ENCODE data around the gene LZTS3. TPM values are rescaled to one million over a fixed set of nuclear protein-coding genes. Genes with fewer than 3 reads are reported as not detected.
A peak's percentile ranks its signal among the peaks of the same experiment; 100 is the strongest.
"Not testable (repeated sequence)": the region's sequence is repeated elsewhere in the genome, so short reads cannot be mapped to it uniquely, and the experiment has no call there.

LZTS3 gene
- total RNA-seq, 1 donor from 2014 or later: 11.3 TPM

- FAIRE-seq (no peak), DNase-seq (ENCODE audit: low read depth) (peak; percentile 30)
- H3K27me3 ChIP-seq (ENCODE audit: control insufficient read depth, insufficient read depth, low read length): no peaks in the 10 kb centered on the region
- H3K36me3 ChIP-seq (ENCODE audit: control insufficient read depth, insufficient read depth, low read length): no peaks in the 10 kb centered on the region
- no peak overlapping the region for H3K4me3 ChIP-seq (ENCODE audit: low read depth, low read length)
- no peak for TF ChIP-seq CTCF (IDR thresholded peaks at IDR 0.05; ENCODE audit: insufficient read depth, low read length, severe bottlenecking)
These were observed 16.3 kb downstream of the LZTS3 start for GRCh38 chr20:3156811-3157619.

GRCh38 chr20:3152057-3152644 is 21.2 kb downstream of the LZTS3 start:
- not testable (repeated sequence) for H3K27me3 ChIP-seq (ENCODE audit: control insufficient read depth, insufficient read depth, low read length); FAIRE-seq; DNase-seq (ENCODE audit: low read depth); H3K36me3 ChIP-seq (ENCODE audit: control insufficient read depth, insufficient read depth, low read length); H3K4me3 ChIP-seq (ENCODE audit: low read depth, low read length)

- Histone ChIP-seq H3K4me3 (ENCODE audit: low read depth, low read length) (no peak overlapping the region), H3K36me3 (ENCODE audit: control insufficient read depth, insufficient read depth, low read length) (peaks cover 4% of the 10 kb centered on the region), H3K27me3 (ENCODE audit: control insufficient read depth, insufficient read depth, low read length) (no peaks in the 10 kb centered on the region)
- FAIRE-seq: no peak
- no peak for DNase-seq (ENCODE audit: low read depth)
- no peak for TF ChIP-seq CTCF (IDR thresholded peaks at IDR 0.05; ENCODE audit: insufficient read depth, low read length, severe bottlenecking)
These were observed 22.4 kb downstream of the LZTS3 start for GRCh38 chr20:3150908-3151307.

DNA sequence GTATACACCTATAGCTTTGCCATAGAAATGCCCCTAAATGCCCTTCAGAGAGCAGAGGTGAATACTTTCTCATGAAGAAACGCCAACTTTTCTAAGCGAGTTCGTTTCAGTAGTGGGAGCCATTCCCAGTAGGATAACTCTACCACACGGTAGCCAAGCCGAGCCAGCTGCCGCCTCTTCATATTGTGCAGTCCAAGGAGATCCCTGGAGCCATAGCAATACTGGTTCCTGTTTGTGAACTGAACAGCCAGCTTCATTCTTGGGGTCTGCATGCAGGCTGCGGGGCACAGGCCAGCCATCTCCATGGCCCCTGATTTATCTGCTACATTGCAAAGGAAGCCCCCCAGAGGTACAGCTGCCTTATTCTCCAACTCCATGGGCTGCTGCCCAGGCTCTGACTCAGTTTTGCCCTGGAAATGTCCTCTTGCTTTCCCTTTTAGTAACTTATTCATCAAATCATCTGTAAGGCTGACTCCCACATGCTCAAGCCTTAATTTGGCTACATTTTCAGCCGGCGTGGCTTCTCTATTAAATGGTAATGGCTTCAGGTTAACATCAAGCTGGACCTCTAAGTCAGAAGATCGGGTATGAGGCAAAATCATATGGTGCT is 26.5 kb downstream of the LZTS3 start:
- no peak for DNase-seq (ENCODE audit: low read depth)
- no peak for FAIRE-seq
- no peak for TF ChIP-seq CTCF (IDR thresholded peaks at IDR 0.05; ENCODE audit: insufficient read depth, low read length, severe bottlenecking)
- peaks cover 4% of the 10 kb centered on the region for H3K36me3 ChIP-seq (ENCODE audit: control insufficient read depth, insufficient read depth, low read length)
- H3K27me3 ChIP-seq (ENCODE audit: control insufficient read depth, insufficient read depth, low read length): no peaks in the 10 kb centered on the region
- no peak overlapping the region for H3K4me3 ChIP-seq (ENCODE audit: low read depth, low read length)

DNA sequence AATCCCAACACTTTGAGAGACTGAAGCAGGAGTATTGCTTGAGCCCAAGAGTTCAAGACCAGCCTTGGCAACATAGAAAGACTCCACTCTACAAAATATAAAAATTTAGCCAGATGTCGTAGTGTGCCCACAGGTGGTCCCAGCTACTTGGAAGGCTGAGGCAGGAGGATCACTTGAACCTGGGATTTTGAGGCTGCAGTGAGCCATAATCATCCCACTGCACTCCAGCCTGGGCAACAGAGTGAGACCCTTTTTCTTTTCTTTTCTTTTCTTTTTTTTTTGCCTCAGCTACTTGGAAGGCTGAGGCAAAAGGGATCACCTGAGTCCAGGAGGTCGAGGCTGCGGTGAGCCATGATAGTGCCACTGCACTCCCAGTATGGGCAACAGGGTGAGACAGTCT is 31.6 kb downstream of the LZTS3 start:
- H3K27me3 ChIP-seq (ENCODE audit: control insufficient read depth, insufficient read depth, low read length): no peaks in the 10 kb centered on the region
- no peak for TF ChIP-seq CTCF (IDR thresholded peaks at IDR 0.05; ENCODE audit: insufficient read depth, low read length, severe bottlenecking)
- no peak for DNase-seq (ENCODE audit: low read depth)
- H3K36me3 ChIP-seq (ENCODE audit: control insufficient read depth, insufficient read depth, low read length): no peaks in the 10 kb centered on the region
- no peak overlapping the region for H3K4me3 ChIP-seq (ENCODE audit: low read depth, low read length)
- FAIRE-seq: no peak

DNA sequence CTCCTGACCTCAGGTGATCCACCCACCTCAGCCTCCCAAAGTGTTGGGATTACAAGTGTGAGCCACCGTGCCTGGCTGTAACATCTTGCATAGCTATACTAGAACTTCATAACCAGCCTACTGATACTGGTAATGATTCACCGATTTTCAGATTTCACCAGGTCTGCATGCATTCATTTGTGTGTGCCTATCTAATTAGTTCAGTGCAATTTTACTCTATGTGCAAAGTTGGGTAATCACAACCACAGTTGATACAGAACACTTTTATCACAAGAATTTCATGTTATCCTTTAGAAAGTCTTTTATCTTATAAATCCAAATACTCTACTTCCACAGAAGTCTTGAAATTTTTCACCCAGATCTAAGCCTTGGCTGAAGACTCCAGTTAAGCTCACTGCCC is 35.9 kb downstream of the LZTS3 start:
- Histone ChIP-seq H3K4me3 (ENCODE audit: low read depth, low read length) (no peak overlapping the region), H3K27me3 (ENCODE audit: control insufficient read depth, insufficient read depth, low read length) (no peaks in the 10 kb centered on the region), H3K36me3 (ENCODE audit: control insufficient read depth, insufficient read depth, low read length) (peaks cover 1% of the 10 kb centered on the region)
- DNase-seq (ENCODE audit: low read depth) (no peak), FAIRE-seq (no peak)
- no peak for TF ChIP-seq CTCF (IDR thresholded peaks at IDR 0.05; ENCODE audit: insufficient read depth, low read length, severe bottlenecking)

All from bronchial epithelial cell (primary cell).